Fibroblast of the conjunctiva (primary cell): Measurements from ENCODE around the gene TH.
A peak's percentile ranks its signal among the peaks of the same experiment; 100 is the strongest.

Experiments
- DNase-seq: peaks from one replicate; pipeline ENCODE4 v3.0.0-alpha.2; 2010; ENCODE audit warnings: low read depth

Gene TH

GRCh38 chr11:2208691-2209369 is 37.2 kb upstream of the TH start:
- DNase-seq, result no peak

- no peak for DNase-seq
Observed at GRCh38 chr11:2207773-2208621, 36.4 kb upstream of the TH start.

GRCh38 chr11:2207212-2207611 is 35.6 kb upstream of the TH start:
- no peak for DNase-seq

- no peak for DNase-seq
Observed at GRCh38 chr11:2205981-2206690, 34.5 kb upstream of the TH start.

- no peak for DNase-seq
Observed at GRCh38 chr11:2205214-2205720, 33.7 kb upstream of the TH start.

GRCh38 chr11:2204361-2205213 is 33.0 kb upstream of the TH start:
- no peak for DNase-seq

GRCh38 chr11:2203440-2204259 is 32.0 kb upstream of the TH start:
- no peak for DNase-seq

GRCh38 chr11:2202900-2203439 is 31.4 kb upstream of the TH start:
- DNase-seq, result no peak

- DNase-seq, result no peak
Observed at GRCh38 chr11:2202071-2202899, 30.7 kb upstream of the TH start.

- no peak for DNase-seq
Observed at GRCh38 chr11:2201542-2201941, 29.9 kb upstream of the TH start.

GRCh38 chr11:2200957-2201519 is 29.4 kb upstream of the TH start:
- DNase-seq, result no peak

- DNase-seq, result no peak
Observed at GRCh38 chr11:2200536-2200935, 28.9 kb upstream of the TH start.

GRCh38 chr11:2199466-2200341 is 28.1 kb upstream of the TH start:
- no peak for DNase-seq

- DNase-seq, result no peak
Observed at GRCh38 chr11:2198621-2199365, 27.2 kb upstream of the TH start.

- no peak for DNase-seq
Observed at GRCh38 chr11:2197771-2198520, 26.3 kb upstream of the TH start.

GRCh38 chr11:2196970-2197770 is 25.6 kb upstream of the TH start:
- peak; percentile 43 for DNase-seq
